HepG2 (cell line): ENCODE results near the gene AP4S1. TPM values are rescaled to one million over a fixed set of nuclear protein-coding genes. Genes with fewer than 3 reads are reported as not detected.
A peak's percentile ranks its signal among the peaks of the same experiment; 100 is the strongest.
"Not testable (repeated sequence)": the region's sequence is repeated elsewhere in the genome, so short reads cannot be mapped to it uniquely, and the experiment has no call there.

Source experiments
- ARID5B ChIP-seq: IDR thresholded peaks from 2 replicates; pipeline ENCODE4 v1.4.0; 2020; ENCODE audit warnings: mild to moderate bottlenecking, missing genetic modification reagents
- CEBPB ChIP-seq: IDR thresholded peaks from 2 replicates; pipeline ENCODE4 v1.6.1; 2011; ENCODE audit warnings: low read depth, low read length, improper control_type of control experiment, borderline replicate concordance
- EP300 ChIP-seq, 3 experiments: sonication (generic) in 1 of 3; formaldehyde crosslinking in 1 of 3; IDR thresholded peaks; 2 replicates each; pipeline versions ENCODE4 v1.5.1 to v1.6.1; 2011 to 2020; ENCODE audit warnings: low read depth in 2 of 3, low read length in 2 of 3, borderline replicate concordance in 1 of 3, improper control_type of control experiment in 1 of 3, mild to moderate bottlenecking in 1 of 3, missing genetic modification reagents in 1 of 3, moderate library complexity in 1 of 3
- MED1 ChIP-seq: sonication (generic); formaldehyde crosslinking; IDR thresholded peaks from 2 replicates; pipeline ENCODE4 v1.4.0; 2020; ENCODE audit warnings: missing genetic modification reagents
- NONO ChIP-seq, 2 experiments: fragments of 450-650 bp in 1 of 2; sonication (generic) in 1 of 2; formaldehyde crosslinking in 1 of 2; IDR thresholded peaks in 1 of 2; conservative IDR thresholded peaks in 1 of 2; 2 replicates each; pipeline versions ENCODE4 v1.6.1 to v1.8.0; 2017 to 2022; ENCODE audit warnings: mild to moderate bottlenecking in 1 of 2, missing genetic modification reagents in 1 of 2, moderate library complexity in 1 of 2
- PATZ1 ChIP-seq: sonication (generic); formaldehyde crosslinking; IDR thresholded peaks from 2 replicates; pipeline ENCODE4 v1.4.0; 2020; ENCODE audit warnings: missing genetic modification reagents
- RARA ChIP-seq: IDR thresholded peaks from 2 replicates; pipeline ENCODE4 v1.6.1; 2016; ENCODE audit warnings: missing genetic modification reagents, missing compliant biosample characterization
- ZBTB38 ChIP-seq: sonication (generic); formaldehyde crosslinking; IDR thresholded peaks from 2 replicates; pipeline ENCODE4 v1.5.1; 2020; ENCODE audit warnings: mild to moderate bottlenecking, missing genetic modification reagents
- ZBTB40 ChIP-seq, 2 experiments: fragments of 450-650 bp in 1 of 2; sonication (generic) in 1 of 2; formaldehyde crosslinking in 1 of 2; IDR thresholded peaks; 2 replicates each; pipeline versions ENCODE4 v1.6.1 to v1.8.0; 2016 to 2022; ENCODE audit warnings: antibody characterized with exemption in 1 of 2, mild to moderate bottlenecking in 1 of 2, missing genetic modification reagents in 1 of 2
- ZNF225 ChIP-seq: sonication (generic); formaldehyde crosslinking; IDR thresholded peaks from 2 replicates; pipeline ENCODE4 v1.4.0; 2020; ENCODE audit warnings: mild to moderate bottlenecking, missing genetic modification reagents
- ZNF230 ChIP-seq: sonication (generic); formaldehyde crosslinking; IDR thresholded peaks from 2 replicates; pipeline ENCODE4 v1.4.0; 2020; ENCODE audit warnings: mild to moderate bottlenecking, missing genetic modification reagents
- polyA plus RNA-seq, 8 experiments: library from polyadenylated mRNA; depleted of rRNA in 3 of 8; stranded (reverse) in 7 of 8; unstranded in 1 of 8; fragments of >200 nt; fragmentation: Illumina TruSeq in 4 of 8; extraction: Trizol in 4 of 8; gene quantifications; 2 replicates each; pipeline versions ENCODE4 v1.2.1 to v1.2.3, GENCODE V29; 2011 to 2016; ENCODE audit warnings: low read depth in 4 of 8, missing spikeins in 1 of 8, mixed read lengths in 1 of 8; ENCODE audit not compliant: insufficient read depth in 1 of 8
- total RNA-seq, 5 experiments: library from RNA; depleted of rRNA; stranded (reverse); fragments of >200 nt; fragmentation: Illumina TruSeq; extraction: Trizol; gene quantifications; 2 replicates each; pipeline ENCODE4 v1.2.3, GENCODE V29; 2016; ENCODE audit warnings: low read depth in 1 of 5

AP4S1 gene
- total and polyA plus RNA-seq, 2 of the 13 experiments (the other 11 are each of a cell fraction or from before 2014, with no cell fraction given) = 3.9 to 21.1 TPM

- TF ChIP-seq ZBTB40, NONO (IDR thresholded peaks at IDR 0.05): not testable (repeated sequence)
- TF ChIP-seq ZBTB40 (CRISPR knock-in tag; IDR thresholded peaks at IDR 0.05) = 0 out of 2 replicates have a peak, but pooled peaks have one; percentile 60
- peak; percentile 81; the same call in 1 of the 2 replicates for TF ChIP-seq CEBPB
- peak; percentile 59 for TF ChIP-seq MED1 (CRISPR knock-in tag)
- TF ChIP-seq EP300 (IDR thresholded peaks at IDR 0.05; ENCODE audit: low read depth in 2 of 2, low read length in 2 of 2) = peak in 1 of 2 experiments; percentile 65; a peak in 1 of 4 replicates
- TF ChIP-seq EP300 (CRISPR knock-in tag; IDR thresholded peaks at IDR 0.05; ENCODE audit: borderline replicate concordance) = 0 out of 2 replicates have a peak, but pooled peaks have one; percentile 22
- peak; percentile 85 for TF ChIP-seq PATZ1 (CRISPR knock-in tag)
- TF ChIP-seq RARA = 0 out of 2 replicates have a peak, but pooled peaks have one; percentile 15
- TF ChIP-seq ARID5B (CRISPR knock-in tag) = peak; percentile 74
- peak; percentile 35; the same call in 1 of the 2 replicates for TF ChIP-seq ZBTB38
- TF ChIP-seq ZNF225 (CRISPR knock-in tag) = 0 out of 2 replicates have a peak, but pooled peaks have one; percentile 63
- peak; percentile 23; the same call in 1 of the 2 replicates for TF ChIP-seq ZNF230 (CRISPR knock-in tag)
- 0 out of 2 replicates have a peak, but pooled peaks have one; percentile 43 for TF ChIP-seq NONO (CRISPR knock-in tag; conservative IDR thresholded peaks at IDR 0.05)
Measured at GRCh38 chr14:31052905-31053586, 27.6 kb downstream of the AP4S1 start (continued).
